DMS153 treated with DMSO at 0.1 percent for 48 hours (cell line): Measurements from ENCODE around the gene SLC25A48.

Source experiments
- DNase-seq: peaks from one replicate; lab custom pipeline; 2025; ENCODE audit not compliant: unreplicated experiment; lab: John Stamatoyannopoulos, UW

SLC25A48 gene

DNA sequence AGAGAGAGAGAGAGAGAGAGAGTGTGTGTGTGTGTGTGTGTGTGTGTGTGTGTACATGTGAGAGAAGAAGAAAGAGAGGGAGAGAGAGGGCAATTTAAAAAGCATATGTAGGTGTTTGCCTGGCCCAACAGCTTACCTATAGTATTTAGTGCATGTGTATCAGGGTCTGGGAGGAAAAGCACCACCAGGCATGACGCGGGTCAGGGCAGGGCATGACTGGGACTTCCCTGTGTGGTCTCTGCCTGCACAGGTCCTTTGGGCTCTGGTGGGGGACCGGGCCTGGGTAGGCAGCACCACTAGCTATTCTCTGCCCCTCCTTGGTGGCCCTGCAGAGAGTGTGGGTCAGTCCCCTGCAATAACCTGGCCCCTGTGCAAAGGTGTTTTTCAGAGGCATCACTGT is 45.1 kb downstream of the SLC25A48 start:
- no peak for DNase-seq

DNA sequence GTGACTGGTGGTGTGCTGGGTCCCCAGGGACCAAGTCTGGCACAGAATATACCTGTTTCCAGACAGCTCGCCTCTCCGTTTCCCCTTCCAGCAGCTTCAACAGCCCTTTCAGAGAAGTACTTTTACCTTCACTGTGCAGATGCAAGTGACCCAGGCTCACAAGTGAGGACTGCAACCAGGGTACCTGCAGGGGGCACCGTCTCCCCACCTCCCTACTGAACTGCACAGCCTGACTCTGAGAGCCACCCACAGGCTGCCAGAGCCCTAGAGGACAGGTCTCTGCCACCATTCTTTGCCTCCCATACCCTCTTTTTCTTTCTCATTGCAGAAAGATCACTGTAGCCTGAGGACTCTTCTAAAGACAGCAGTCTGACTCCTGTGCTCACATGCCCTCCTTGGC is 45.8 kb downstream of the SLC25A48 start:
- no peak for DNase-seq

DNA sequence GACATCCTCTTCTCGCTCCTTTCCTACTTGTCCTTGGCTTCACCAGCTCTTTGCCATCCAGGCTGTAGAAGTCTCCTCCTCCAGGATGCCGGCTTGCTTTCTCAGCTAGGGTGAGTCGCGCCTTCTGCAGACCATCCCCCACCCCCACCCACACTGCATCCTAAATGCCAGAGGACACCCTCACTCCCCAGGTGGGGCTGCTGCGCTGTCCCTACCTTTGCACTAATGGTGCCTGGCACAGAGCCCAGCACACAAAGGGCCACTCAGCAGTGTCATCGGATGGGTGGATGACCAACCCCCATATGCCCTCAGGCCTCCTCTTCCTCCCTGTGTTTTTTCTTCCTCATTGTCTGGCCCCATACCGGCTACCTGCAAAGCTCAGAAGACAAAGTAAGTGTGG is 46.3 kb downstream of the SLC25A48 start:
- no peak for DNase-seq

DNA sequence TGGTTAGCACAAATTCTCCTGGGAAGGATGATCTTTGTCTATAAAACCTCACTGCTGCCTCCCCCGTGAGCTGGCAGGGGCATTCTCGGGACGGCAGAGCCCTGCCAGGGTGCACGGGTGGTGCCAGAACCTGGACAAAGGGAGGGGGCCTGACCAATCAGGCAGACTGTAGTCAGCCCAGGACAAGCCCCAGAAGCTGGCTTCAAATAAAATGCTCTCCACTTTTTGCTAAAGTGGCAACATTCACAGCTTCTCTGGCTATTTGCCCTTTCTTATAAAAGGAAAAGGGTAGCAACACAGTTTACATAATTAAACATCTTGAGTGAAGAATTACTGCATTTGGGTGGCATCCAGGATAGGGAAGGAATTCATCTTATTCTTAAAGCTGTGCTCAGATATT is 46.8 kb downstream of the SLC25A48 start:
- no peak for DNase-seq

DNA sequence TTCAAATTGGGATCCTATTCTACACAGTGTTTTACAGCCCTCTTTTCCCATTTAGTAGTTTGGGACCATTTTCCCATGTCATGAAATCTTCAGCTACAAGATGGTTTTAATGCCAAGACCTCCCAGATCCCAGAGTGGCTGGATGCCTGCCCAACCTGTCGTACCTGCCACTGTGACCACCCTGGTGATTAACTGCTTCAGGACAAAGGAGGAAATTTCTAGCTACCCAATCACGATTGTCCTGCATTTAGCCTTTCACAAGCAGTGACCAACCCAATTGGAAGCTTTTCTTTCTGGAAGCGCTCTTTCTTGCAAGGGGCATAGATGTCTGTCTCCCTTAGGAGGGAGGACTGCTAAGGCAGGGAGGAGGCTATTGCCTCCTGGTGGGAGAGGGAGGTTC is 47.4 kb downstream of the SLC25A48 start:
- DNase-seq = no peak

DNA sequence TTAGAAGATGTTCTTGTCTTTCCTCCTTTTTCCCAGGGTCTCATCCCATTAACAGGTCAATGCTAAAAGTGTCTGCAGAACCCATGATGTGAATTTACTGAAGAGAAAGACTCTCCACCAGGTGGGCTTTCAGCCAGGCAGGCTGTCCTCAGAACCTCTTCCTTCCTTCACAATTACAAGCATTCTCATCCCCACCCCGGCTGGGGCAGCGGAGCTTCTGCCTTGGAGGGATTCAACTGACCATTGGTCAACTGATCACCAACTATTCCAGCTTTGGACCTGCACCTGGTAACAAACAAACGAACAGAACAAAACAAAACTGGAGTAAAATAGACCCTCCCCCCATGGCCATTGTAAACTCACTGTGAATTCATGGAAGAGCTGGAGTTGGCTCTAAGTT is 48.6 kb downstream of the SLC25A48 start:
- DNase-seq = no peak

DNA sequence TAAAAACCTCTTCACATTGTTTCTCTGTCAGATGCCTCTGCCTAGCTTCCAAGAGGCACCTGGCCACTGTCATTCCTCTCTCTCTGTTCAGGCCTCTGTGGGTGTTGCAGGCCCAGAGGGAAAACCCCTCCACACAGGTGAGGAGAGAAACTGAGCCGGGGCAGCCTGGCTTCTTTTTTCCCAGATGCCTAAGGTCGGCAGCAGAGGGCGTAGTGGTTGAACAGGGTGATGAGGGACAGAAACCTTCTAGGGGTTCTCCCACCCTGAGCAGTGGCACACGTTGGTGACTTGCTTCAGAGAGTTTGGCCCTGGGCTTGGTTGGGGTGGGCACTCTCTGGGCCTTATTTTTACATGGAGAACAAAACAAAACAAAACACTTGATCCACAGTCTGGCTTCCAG is 49.0 kb downstream of the SLC25A48 start:
- DNase-seq = no peak

DNA sequence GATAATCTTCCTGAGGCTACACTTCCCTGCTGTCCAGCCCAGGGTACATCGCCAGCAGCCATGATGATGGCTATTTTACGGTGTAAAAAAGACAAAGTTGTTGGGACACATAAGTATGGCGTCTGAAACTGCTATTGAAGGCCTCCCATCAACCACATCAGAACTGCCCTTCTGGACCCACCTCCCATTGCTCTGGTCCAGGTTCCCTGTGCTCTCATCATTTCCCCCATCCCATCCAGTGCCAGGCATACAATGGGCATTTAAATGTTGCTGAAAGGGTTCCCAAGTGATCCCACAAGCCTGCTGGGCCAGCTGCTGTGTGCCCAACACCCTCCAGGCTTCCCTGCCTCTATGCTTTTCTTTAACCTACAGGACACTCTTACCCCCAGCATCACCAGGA is 50.6 kb downstream of the SLC25A48 start:
- DNase-seq = no peak

DNA sequence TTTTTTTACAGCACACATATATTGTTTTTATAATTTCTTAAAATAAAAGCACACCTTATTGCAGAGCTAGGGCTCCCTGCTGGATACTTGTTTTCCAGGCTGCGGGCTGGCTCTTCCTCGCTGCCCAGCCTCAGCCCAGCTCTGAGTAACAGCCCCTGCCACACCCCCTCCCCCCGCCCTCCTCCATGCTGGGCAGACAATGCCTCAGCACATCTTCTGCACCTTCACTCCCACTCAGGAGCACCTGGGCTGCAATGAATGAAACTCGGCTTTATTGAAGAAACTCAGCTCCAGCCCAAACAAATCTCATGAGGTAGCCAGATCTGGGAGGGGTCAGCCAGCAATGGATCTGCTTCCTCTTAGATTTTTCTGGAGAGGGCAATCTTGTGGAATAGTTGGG is 51.7 kb downstream of the SLC25A48 start:
- DNase-seq = no peak

DNA sequence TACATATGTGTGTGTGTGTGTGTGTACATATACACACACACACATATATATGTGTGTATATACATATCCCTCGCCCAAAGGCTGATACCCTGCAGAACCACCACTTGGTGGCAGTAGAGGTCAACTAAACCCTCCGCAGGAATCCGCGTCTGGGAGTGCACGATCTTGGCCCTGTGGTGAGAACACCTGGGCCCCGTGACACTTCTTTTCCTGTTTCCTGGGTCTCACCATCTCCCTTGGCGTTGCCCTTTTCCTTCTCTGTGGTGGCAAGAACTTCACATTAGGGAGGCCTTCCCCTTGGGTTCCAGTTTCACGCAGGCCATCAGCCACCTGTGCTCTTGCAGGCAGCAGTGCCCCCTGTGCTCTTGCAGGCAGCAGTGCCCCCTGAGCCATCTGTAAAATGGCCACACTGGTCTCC is 53.0 kb downstream of the SLC25A48 start:
- DNase-seq = no peak

DNA sequence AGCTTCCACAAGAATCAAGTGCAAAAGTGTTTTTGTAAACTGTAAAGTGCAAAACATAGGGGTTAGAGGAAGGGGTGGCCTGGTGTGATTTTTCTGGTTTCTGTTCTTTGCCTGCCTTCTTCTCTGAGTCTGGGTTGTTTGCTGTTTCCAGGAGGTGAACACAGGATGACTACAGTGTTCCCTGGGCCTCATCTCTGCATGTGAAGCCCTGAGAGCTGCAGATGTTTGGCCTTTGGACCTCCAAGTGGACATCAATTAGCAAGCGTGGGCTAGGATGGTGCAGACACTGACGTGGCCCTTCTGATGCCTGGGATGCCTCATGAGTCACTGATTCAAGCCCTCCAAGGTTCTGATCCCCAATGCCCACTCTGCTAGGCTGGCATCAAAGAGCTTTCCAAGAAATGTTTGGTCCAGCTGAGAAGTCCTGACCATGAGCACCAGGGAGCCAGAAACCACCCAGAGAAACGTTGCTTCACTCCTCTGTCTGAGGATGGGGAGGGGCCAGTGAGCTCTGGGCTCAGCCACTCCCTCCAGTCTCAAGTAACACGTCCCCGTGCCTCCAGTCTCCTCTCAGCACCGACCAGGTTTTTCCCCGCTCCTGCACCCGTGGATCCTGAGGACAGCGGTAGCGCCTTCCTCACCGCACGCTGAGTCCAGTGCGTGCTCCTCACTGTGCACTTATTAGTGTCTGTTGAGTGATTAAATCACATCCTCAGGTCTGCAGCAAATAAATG is 53.6 kb downstream of the SLC25A48 start:
- no peak for DNase-seq

DNA sequence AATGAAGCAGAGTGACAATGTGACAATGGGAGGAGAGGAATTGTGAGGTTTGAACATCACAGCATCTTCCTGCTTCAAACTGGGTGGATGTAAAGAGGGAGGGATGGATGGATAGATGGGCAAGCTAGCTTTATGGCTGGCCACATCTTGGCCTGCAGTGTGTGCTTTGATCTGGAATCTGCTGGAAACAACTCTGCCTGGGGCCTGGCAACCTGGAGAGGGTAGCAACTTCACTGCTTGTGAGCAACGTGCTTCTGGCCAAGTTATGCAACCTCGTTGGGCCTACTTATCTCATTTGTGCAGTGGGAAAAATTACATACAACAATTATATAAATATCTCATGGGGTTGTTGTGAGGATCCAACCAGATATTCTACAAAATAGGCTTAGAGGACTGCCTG is 55.8 kb downstream of the SLC25A48 start:
- no peak for DNase-seq

DNA sequence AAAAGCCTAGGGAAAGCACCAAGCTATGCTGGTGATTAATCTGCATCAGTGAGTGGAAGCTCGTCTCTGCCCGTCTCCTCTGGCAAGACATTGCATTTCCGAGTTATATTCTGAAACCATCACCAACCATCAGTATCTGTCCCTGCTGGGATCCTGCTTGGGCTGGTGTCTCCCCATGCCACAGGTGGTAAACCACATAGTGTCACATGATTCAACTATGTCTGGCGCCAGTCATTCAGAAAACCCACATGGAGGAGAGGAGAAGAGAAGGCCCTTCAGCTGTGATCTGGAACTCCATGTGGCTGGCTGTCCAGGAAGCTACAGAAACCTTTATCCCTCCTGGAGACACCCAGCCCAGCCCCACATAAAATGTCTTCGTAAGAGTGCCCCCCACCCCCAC is 56.4 kb downstream of the SLC25A48 start:
- no peak for DNase-seq

DNA sequence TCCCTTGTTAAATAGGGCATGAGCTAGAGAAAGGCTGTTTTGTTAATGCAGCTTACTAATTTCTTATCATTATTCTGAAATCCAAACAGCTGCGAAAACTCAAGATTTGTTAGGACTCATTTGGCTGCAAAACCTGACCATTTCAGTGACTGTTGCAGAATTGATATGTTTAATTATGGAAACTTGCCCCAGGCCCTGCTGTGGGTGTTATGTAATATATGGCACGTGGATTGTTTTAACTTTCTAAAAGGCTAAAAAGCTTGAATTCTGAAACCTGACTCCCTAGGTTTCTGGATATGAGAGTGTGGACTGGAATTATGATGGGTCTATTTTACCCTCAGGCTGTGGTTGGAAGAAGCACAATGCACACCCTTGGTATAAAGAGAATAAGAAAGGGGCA is 56.8 kb downstream of the SLC25A48 start:
- DNase-seq = no peak

DNA sequence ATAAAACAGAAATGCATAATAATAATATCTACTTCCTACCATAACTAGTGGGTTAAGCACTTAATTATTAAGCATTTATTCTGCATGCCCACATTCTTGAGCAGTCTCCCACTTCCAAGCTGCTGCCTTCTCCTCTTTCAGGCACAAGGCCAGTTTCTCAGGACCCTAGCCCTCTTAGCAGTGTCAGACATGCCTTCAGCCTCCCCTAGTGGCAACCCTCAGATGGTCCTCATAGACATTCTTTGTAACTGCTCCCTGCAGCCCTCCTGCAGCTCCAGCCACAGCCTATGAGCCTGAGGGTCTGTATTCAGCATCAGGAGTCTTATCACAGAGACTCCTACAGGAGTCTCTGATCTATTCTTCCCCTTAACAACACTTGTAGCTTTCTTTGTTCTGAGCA is 57.3 kb downstream of the SLC25A48 start:
- no peak for DNase-seq

DNA sequence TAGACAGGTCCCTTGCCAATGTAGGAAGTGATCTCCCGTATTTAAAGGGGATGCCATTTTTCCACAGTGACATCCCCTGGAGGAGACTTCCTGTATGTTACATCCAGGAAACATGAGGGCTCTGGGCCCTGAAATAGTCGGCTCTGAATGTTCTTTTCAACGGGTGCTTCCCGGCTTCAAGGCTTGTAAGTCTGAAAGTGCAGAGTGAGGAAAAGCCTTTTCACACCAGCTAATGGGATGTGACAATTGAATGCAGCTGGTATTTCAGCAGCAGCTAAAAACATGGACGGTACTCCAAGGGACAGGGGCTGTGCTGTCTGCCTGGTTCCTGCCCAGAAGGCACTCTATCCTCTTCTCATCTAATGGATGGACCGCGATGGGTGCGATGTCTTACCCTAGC is 59.8 kb downstream of the SLC25A48 start:
- no peak for DNase-seq

DNA sequence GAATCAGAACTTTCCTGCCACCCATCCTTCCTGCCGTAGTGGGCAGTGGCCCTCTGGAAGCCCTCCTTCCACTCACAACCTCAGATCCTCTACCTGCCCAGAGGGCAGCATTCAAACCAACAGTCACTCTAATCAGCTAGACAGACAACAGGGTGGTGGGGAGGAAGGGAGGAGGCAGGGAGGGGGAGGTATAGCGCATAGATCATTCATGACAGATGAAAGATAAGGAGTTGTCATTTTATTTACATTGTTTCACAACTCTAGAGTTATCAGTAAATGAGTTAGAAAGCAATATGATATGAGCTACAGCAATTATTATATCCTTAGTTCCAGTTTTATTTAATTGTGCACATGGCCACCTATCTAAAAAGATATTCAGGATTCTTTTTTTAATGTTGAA is 60.3 kb downstream of the SLC25A48 start:
- DNase-seq = no peak

DNA sequence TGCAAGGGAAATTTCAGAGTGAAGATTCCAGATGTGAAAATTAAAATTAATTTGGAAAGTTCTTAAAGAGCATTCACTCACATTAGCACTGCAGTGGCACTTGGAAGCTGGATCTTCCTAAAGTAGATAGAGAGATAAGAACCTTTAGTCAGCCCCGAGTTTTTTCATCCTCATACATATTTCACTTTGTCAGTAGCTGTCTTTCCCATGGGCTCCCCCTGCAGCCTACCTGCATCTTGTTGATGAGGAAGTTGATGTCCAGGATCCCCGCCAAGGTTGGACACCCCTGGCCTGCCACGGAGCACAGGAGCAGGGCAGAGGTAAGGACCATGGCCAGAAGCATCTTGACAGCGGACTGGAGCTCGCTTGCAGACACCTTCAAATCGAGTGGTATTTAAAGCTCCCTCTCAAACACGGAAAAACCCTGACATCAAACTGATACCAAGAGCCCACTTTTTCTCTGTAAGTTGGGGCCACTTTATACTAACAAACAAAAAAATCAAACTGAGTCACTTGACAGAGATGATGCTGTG is 61.1 kb downstream of the SLC25A48 start, which contains the start of gene IL9:
IL9 (minus strand) TSS at position 368 of the 533 bp plus-strand sequence; CDS start at position 343, 25 bp downstream.
- no peak for DNase-seq

DNA sequence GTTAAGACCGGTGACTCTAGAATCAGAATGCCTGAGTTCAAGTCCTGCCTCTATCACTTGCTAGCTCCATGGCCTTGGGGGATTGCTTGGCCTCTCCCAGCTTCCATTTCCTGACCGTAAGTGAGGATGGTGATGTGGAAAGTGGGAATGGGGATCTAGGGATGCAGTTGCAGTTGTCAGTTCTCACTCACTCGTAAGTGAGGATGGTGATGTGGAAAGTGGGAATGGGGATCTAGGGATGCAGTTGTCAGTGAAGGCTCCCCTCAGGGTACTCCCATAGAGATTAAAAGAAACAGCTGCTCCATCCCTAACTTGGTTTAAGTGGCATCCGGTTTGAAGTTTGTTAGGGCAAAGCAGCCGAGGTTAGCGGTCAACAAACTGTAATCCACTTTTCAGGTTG is 64.2 kb downstream of the SLC25A48 start:
- DNase-seq = no peak

DNA sequence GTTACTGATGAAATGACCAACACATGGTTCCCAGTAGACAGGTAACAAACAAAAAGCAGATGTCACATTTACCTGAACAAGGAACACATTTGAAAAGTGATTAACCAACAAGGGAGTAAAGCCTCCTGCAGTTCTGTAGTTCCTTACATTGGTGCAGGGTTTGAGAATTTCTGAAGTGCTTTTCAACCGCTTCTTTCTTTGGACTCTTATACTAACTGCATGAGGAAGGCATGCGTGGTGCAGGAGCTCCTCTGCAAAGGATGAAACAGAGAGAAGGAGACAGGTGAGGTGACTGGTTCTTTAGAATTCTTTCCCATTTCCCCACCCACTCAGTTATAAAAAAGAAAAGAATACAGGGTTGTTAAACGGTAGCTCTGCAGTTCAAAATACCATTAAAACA is 65.8 kb downstream of the SLC25A48 start:
- no peak for DNase-seq

DNA sequence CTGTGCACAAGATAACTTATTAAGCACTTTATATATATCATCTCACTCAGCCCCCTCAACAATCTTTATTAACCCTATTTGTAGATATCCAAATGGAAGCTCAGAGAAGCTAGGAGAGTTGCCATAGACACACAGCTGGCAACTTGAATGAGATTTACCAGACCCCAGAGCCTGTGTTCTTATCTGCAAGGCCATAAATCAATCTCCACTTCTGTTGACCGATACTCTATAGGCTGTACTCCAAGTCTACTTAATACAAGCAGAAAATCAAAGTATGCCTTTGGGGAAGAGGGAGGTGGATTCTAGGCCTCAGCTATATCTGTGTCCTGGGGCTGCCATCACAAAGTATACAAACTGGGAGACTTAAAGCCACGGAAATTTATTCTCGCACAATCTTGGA is 67.2 kb downstream of the SLC25A48 start:
- no peak for DNase-seq

DNA sequence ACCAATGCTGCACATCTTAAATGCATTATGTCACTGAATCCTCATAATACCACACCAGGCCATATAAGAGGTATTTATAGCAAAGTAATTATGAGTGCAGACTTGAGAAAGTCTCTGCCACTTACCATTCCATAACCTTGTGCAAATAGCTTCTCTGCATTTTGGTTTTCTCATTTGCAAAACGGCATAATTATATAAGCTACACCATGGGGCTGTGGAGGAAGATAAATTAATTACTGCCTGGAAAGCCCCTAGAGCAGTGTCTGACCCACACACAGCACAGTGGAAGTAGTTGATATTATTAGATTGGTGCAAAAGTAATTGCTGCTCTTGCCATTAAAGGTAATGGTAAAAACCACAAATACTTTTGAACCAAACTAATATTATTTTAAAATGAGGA is 70.7 kb downstream of the SLC25A48 start:
- no peak for DNase-seq
